IPS-NIHi7 (cell line): ENCODE results near the gene KIRREL1.

Experiments used
- DNase-seq: peaks from one replicate; pipeline ENCODE4 v3.0.0; 2012; ENCODE audit warnings: mixed read lengths; ENCODE audit errors: extremely low spot score

The KIRREL1 gene

DNA sequence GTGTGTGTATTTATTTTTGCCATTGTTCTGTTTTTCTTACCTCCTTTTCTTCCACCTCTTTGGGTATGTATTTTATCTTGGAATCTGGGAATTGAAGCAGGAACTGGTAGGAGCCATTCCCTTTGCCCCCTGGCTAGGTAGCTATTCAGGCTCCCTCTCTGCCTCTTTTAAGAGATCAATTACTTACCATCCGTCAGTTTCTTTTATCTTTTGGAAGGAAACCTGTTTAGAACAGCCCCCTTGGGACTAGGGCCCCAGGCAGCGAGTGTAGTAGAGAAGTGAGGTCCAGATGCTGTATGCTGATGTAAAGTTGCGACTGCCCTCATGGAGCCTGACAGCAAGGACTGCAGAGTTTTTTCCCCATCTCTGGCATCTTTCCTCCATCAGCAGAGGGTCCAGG is 41.6 kb downstream of the KIRREL1 start:
- DNase-seq, result no peak

DNA sequence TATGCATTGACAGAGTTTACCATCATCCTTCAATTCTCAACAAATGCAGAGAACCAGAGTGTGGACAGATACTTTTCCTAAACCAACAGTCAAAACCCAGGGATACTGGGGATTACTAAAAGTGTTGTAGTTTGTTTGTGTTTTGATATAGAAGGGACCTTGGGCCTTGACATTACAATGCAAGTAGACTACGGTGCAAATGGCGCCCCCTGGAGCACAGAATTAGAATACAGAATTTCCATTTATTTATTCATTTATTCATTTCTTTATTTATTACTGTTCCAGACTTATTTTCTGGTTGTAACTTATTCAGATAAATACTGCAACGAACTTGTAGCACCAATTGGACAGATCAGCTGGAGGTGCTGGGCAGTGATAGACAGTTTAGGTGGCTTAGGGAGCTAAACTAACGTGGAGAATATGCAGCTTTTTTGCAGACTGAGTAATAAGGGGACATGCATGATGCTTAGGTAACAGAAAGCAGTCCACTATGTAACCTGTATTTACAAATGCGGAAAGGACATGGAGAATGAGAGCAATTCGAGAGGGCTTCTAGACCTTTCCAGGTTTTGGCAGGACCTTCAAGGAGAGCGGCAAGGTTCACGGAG is 42.6 kb downstream of the KIRREL1 start:
- no peak for DNase-seq

DNA sequence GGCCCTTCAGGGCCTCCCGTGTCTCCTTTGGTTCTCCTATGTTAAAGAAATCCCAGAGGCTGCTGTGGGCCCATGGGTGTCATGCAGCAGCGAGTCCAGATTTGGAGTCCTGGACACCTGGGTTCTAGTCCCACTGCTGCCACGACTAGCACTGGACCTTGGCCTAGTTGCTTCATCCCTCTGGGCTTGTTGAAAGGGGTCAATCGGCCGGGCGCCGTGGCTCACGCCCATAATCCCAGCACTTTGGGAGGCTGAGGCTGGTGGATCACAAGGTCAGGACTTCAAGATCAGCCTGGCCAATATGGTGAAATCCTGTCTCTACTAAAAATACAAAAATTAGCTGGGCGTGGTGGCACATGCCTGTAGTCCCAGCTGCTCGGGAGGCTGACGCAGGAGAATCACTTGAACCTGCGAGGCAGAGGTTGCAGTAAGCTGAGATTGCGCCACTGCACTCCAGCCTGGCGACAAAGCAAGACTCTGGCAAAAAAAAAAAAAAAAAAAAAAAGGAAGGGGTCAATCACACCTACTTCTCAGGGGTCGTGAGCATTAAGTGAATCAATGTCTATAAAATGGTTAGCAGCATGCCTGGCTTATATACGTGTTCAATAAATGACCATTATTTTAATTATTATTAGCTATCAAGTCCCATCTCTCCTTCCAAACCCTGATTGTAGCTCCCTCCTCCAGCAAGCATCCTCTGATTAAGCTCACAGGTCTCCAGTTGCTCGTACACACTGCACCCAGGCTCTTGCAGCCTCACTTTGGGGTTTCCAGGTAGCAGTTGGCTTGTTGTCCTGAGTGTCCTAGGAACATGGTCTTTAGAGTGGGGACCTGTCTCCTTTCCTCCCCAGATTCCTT is 43.8 kb downstream of the KIRREL1 start:
- DNase-seq, result no peak

DNA sequence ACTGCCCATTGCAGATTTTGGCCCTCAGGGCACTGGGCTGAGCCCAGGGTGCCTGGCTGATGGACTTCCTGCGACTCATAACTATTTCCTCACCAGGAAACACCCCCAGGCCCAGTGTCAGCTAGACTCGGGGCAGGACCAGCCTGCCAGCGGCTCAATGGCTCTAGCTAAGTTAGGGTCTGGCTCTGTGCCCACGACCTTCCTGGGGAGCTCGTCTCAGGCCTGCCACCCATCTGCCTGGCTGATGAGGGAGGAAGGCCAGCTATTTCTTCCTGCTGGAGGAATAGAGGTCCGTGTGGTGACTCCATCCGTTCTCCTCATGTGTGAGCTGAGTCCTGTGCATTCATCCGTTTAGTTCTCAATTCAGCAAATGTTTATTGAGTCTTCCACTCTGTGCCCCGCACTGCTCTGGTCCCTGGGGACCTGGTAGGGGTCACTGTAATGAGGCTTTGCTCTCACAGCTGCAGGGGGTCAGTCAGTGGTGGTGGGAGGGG is 44.5 kb downstream of the KIRREL1 start:
- no peak for DNase-seq

DNA sequence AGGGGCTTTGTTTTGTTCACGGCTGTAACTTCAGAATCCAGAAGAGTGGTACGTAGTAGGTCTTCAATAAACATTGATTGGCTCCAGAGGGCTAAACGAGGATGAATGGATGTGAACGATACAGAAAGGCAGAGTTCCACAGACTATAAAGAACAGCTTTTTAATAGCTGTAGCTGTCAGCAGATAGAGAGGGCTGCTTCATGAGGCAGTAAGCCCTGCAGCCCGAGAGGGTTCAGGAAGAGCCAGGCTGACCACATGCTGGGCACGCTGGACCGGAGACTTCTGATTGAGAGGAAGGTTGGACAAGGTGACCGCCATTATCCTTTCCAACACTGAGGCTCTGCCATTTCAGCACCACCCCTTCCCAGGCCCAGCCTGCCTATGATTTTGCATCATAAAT is 45.3 kb downstream of the KIRREL1 start:
- DNase-seq, result no peak

DNA sequence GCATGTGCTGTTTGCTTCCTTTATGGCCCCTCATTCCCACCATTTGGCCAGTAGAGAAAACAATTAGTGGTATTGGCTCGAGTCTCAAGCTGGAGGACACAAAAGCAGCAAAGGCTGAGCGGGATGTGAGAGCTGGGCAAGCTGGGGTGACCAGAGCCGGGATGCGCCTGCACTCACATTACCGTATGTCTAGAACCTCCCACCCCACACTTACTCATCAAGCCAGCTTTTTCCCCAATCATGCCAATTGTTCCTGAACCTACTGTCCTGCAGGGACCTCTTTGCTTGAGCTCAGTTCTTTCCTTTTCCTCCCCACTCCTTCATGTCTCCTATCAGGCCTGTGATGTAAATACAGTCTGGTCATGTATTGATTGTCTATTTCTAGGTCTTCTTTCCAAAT is 45.9 kb downstream of the KIRREL1 start:
- no peak for DNase-seq

DNA sequence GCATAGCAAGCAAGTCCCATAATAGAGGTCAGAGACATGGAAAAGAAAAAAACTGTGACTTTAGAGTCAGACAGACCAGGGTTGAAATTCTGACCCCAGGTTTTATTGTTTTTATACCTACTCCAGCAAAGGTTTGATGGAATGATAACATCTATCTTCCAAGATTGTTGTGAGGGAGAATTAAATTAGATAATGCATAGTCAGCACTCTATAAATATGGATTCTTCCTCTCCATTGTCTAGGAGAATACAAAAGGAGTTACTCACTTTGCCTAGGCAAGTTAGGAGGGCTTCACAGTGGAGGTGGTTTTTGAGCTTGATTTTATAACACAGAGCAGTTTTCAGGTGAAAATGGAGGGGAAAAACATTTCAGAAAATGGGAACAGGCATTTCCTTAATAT is 46.9 kb downstream of the KIRREL1 start:
- DNase-seq, result no peak

DNA sequence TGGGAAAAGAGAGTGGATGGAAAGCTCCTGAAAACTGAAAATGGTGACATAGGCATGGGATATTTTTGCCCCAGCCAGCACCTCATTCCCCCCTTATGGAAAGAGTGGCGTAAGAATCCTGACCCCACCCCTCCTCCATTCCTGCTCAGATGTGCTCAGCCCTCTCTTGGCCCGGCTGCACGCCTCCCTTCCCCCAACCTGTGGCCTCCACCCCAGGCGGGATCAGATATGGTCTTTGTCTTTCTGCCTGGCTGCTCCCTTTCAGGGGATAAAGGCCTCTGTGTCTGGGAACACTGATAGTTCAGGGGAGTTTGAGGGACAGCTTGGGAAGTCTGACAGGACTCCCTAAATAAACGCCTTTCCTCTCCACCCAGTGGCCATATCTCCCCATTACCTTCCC is 49.8 kb downstream of the KIRREL1 start:
- DNase-seq, result no peak

DNA sequence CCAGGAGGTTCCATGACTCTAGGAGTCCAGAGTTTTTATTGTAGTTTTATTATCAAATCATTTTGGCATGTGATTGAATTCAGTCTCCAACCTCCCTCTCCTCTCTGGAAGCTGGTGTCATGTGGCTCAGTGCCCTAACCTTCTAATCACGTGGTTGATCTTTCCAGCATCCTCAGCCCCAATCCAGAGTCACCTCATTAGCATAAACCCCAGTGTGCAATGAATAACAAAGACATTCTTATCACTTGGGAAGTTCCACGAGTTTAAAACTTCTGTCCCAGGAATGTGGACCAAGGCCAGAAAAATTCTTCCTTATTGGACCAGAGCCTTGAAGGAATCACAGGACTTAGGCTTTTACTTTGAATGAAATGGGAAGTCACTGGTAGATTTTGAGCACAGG is 52.2 kb downstream of the KIRREL1 start:
- peak; percentile 52 for DNase-seq

DNA sequence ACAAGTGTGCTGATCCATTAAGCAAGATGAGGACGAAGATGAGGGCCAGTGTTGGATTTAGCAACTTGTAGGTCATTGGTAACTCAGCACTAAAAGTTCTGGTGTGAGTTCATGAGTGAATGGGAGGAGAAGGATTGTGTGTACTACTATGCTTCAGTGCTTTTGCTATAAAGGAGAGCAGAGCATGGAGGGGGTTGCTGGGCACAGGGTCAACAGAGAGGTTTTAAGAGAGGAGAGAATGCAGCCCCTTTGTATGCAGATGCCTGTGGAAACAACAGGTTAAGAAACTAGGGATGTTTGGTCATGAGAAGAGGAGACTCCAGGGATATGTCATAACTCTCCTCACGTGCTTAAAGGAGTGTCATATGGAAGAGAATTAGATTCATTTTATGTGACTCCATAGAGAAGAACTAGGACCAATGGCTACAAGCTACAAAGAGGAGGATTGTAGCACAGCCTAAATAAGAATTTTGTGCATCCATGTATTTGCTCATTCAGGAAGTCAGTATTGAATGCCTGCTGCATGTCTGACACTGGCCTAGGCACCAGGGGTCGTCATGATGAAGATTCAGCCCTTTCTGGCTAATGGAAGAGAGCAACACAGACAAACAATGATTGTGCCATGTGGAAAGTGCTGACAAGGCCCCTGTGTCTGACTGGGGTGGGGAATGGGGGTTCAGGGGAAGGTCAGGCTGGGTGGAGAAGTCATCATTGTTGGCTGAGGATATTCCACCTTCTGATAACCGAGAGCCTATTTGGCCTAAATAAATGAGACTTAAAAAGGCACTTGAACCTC is 53.5 kb downstream of the KIRREL1 start:
- DNase-seq, result no peak

DNA sequence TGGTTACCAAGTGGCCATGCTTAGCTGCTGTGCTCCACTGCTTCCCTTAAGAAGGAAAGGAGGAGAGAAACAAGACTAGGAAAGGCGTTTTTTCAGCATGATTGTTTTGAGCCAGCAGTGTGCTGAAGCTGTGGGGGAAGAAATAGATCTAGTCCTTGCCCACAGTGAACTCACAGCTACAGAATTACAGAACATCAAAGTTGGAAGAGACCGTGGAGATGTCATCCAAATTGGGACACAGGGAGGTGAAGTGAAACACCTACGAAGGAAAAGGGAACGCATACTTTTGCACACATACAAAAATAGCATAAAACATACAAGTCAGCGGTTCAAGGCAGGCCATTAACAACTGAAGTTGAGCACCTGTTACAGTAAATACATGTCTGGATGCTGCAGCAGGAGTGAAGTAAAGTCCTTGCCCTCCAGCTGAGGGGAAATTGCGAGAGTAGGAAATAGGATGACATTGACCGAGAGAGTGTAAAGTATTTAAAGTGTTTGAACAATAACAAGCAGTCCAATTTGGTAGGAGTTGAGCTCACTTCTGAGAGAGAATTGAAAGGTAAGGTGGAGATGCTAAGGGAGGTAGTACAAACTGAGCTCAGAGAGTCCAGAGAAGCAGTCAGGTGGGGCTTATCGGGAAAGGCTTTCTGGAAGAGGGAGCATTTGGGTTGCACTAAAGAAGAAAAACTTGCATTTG is 55.1 kb downstream of the KIRREL1 start:
- no peak for DNase-seq

DNA sequence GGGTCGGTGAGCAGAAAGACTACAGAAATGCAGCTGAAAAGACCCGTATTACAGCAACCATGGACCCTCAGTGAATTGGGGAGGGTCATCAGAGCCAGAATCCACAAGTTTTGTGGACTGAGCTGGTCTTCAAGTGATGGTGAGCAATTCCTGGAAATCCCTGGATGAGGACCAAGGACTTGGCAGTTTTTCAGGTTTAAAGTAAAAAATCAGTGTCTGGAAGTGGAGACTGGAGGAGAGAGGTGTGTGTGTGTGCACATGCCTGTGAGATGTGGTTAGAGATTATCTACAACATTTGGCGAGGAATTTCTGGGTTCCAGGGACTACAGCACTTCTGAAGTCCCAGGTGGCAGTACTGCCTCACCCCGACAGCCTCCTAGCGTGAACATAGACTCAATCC is 56.4 kb downstream of the KIRREL1 start:
- no peak for DNase-seq

DNA sequence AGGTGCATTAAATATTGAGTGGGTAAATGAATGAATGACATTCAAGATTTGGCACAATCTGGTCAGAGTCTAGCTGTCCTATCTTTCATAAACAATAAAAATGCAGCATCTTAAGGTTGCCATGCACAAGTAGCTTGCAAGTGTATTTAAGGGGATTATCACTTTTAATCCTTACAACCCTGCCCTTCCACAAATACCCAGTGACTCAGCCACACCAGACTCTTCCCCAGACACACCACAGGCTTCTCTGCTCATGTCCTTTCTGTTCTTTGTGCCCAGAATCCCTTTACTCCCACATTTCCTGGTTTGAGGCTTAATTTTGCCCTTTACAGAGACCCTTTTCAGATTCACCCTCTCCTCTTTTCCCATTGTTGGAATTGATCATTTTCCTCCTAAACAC is 59.8 kb downstream of the KIRREL1 start:
- DNase-seq, result no peak

DNA sequence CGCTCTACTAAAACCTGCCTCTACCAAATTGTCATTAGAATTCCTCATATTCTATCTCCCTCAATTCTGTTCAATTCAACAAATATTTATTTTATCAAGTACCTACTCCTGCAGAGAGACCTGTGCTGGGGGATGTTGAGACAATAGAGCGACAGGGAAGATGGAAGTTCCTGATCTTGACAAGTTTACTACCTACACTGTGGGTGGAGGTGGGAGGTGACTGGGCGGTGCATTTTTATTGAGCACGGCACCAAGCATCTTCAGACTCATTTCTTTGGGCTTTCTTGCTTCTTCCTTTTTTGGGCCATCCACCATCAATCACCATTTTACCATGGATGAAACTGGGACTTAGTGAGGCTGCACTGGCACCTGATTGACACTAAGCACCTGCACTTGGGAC is 61.3 kb downstream of the KIRREL1 start:
- no peak for DNase-seq

DNA sequence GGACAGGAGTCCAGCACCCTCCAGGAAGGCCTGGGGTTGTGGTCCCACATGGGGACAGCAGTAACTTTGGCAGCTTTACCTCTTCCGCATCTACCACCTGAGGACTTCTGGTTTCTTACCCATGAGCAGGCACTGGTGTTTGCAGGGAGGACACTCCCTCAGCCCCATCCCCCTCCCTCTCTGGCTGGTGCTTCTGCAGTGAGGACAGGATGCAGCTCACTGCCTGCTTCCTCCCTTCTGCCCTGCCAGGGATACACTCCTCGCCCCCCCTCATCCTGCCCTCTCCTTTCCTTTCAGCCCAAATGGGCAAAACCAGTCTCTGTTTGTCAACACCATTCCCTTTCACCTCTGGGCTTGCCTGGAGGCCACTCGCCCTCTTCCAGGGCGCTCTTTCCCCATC is 62.4 kb downstream of the KIRREL1 start:
- peak; percentile 47 for DNase-seq

DNA sequence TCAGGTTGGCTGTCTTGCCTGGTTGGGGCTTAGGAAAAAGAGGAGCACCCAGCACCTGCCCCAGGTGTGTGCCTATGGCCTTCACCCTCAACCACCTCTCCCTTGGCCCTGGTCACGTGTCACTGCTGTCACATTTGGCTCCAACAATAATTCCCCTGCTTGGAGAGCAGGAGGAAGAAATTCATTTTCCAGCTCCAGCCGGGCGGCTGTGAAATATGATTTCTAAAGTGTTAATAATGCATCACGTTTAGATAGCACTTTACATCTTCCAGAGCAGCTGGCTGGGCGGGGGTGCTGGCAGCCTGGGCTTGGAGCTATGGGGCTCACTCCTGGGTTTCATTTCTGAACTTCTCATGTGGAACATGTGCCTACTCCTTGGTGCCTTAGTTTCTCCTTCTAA is 63.1 kb downstream of the KIRREL1 start:
- DNase-seq, result no peak

DNA sequence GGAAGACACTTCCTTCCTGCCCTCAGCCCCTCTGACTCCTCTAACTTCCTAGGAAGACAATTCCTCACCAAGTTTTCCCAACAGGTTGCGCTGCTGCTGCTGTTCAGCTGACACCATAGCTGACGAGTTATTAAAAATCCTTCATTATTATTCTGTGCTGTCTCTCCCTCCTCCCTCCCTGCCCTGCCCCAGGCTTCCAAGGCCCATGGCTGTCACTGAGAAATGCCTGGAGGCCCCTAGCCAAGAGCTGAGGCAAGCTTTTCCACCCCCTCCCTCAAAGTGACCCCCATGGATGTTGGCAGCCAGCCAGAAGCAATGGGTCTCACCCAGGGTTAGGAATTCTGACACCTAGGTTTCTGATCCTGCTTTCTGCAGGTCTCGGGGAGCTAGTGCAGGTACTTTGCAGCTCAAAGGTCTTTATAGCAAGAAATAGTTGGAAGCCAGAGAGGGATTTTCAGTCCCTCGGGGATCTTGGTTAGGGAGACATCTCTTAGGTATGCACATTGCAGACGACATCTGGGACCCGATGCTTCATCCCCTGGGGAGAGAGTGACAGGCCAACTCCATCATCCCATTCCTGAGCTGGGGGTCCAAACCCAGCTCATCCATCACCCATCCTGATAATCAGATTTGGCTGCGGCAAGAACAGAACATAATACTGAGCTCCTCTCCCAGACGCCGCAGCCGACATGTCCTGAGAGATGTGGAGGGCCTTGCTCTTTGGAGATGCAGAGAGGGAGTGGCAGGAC is 65.0 kb downstream of the KIRREL1 start:
- DNase-seq, result no peak

DNA sequence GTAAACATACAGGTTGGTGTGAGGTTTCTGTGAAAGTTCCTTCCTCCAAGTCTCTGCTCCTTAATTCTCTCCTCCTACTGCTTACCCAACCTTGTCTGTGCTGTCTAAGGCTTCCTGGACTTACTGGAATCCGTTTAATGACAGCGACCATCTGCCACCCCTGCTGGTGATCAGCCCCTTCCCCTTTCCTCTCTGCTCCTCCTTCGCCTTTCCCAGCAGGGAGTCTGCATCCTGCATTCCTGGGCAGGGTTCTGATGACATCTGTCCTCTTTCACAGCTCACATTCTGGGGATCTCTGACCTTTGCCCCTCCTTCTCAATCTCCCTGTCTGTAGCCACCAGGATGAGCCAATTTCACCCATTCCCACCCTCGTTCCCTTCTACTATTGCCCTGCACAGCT is 66.5 kb downstream of the KIRREL1 start:
- peak; percentile 67 for DNase-seq

DNA sequence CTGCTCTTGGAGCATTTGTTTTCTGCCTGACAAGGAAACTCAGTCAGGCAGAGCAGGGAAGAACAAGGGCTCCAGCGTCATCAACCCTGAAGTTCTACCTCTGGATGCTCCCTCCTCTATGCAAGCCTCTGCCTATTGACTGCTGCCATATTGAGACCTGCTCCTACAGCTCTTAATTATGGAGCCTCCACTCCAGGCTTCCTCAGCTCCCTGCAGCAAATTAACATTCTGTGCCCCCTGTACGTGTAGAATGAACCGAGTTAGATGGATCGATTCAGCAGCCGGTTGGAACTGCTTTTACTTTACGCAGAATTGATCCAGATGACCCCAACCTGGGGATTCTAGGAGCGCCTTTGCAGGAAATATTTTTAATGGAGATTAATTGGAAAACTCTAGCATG is 68.7 kb downstream of the KIRREL1 start:
- DNase-seq, result no peak

DNA sequence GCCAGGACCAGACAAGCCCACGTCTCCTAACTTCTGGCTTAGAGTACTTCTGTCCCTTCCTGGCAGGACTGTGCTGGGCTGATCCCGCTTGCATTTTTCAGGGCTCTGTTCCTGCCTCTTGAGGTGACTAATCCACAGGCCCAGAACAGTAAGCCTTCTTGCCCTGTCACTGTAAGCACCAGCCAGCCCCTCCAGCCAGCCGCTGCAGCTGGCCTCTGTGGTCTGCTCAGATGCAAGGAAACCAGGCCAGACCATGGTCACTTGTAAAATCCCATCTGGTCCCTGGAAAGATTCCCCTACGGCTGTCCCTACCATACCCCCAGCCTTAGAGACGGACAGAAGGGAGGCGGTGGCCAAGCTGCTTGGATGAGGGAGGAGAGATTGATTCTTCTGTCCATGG is 74.2 kb downstream of the KIRREL1 start:
- DNase-seq, result no peak

DNA sequence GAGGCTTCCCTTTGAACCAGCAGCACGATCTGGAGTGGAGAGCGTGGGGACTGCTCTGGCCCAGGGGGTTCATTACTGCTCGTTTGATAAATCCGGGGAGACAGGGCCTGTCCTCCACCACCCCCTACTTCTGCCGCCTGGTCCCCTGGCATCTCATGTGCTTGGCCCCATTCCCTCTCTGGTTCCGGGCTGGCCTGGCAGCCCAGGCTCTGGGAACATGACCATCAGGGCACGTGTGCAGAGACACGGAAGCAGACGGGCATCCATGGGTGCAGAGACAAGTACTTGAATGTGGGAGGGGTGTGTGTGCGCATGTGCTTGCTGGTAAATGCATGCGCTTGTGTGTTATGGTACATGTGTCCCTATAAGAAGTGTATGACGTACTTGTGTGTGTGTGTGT is 75.5 kb downstream of the KIRREL1 start:
- no peak for DNase-seq
